Esophagus muscularis mucosa (tissue), 4 donors: Measurements from ENCODE around the gene TTBK1.

Experiments
- CTCF ChIP-seq, 3 experiments: fragments of 200-600 bp in 2 of 3; fragments of 450-650 bp in 1 of 3; sonication (generic) in 2 of 3; IDR thresholded peaks; one replicate each; pipeline ENCODE4 v1.5.1; 2017 to 2019; ENCODE audit warnings: antibody characterized with exemption in 3 of 3, mild to moderate bottlenecking in 2 of 3, moderate library complexity in 1 of 3
- EP300 ChIP-seq: sonication (generic); formaldehyde crosslinking; IDR thresholded peaks from one replicate; pipeline ENCODE4 v1.6.1; 2017; ENCODE audit warnings: antibody characterized with exemption
- POLR2AphosphoS5 ChIP-seq, 2 donors: sonication (generic); formaldehyde crosslinking; IDR thresholded peaks; one replicate each; pipeline ENCODE4 v1.6.1; 2017; ENCODE audit warnings: antibody characterized with exemption in 2 of 2

- TF ChIP-seq CTCF (IDR thresholded peaks at IDR 0.05), result no peak
- no peak for TF ChIP-seq POLR2AphosphoS5 (IDR thresholded peaks at IDR 0.05)
- TF ChIP-seq EP300, result no peak
Observed at GRCh38 chr6:43271103-43271815, 28.0 kb downstream of the TTBK1 start.
